Uterus (tissue), 4 donors: Measurements from ENCODE around the gene ARRB2. TPM values are rescaled to one million over a fixed set of nuclear protein-coding genes. Genes with fewer than 3 reads are reported as not detected.
A peak's percentile ranks its signal among the peaks of the same experiment; 100 is the strongest.

ENCODE experiments used
- DNase-seq, 2 donors: peaks; one replicate each; pipeline ENCODE4 v3.0.0-alpha.2; 2019 to 2020
- H3K27ac ChIP-seq, 2 donors: fragments of 200-600 bp; sonication (generic); 1 replicate in 1 of 2; 2 replicates in 1 of 2; pipeline ENCODE4 v1.5.1; 2016 to 2018
- H3K27me3 ChIP-seq, 2 donors: fragments of 200-600 bp; sonication (generic); one replicate each; pipeline ENCODE4 v1.5.1; 2018 to 2019; ENCODE audit warnings: control low read depth in 1 of 2
- H3K36me3 ChIP-seq, 2 donors: fragments of 200-600 bp; sonication (generic); one replicate each; pipeline ENCODE4 v1.5.1; 2019; ENCODE audit warnings: control low read depth in 1 of 2
- H3K4me1 ChIP-seq, 2 donors: fragments of 200-600 bp; sonication (generic); one replicate each; pipeline ENCODE4 v1.5.1; 2018 to 2019; ENCODE audit warnings: control low read depth in 1 of 2
- H3K4me3 ChIP-seq, 2 donors: fragments of 200-600 bp; sonication (generic); 1 replicate in 1 of 2; 2 replicates in 1 of 2; pipeline ENCODE4 v1.5.1; 2018 to 2019; ENCODE audit warnings: mild to moderate bottlenecking in 1 of 2
- H3K9me3 ChIP-seq, 2 donors: fragments of 200-600 bp; sonication (generic); one replicate each; pipeline ENCODE4 v1.5.1; 2019; ENCODE audit warnings: control low read depth in 1 of 2
- POLR2A ChIP-seq, 2 donors: fragments of 450-650 bp; IDR thresholded peaks; one replicate each; pipeline ENCODE4 v1.6.1; 2016; ENCODE audit warnings: antibody characterized with exemption in 2 of 2, mild to moderate bottlenecking in 1 of 2, moderate library complexity in 1 of 2
- intact Hi-C: fragments of 100-400 bp; cut with DNase I; formaldehyde crosslinking; loops from one replicate; pipeline ENCODE4 v1.15.1; 2023; ENCODE audit warnings: low total_unique reads
- total RNA-seq, 4 donors: library from RNA; depleted of rRNA in 3 of 4; stranded (reverse); fragments of >200 nt in 3 of 4; gene quantifications; one replicate each; pipeline versions ENCODE4 v1.1.0 to v1.2.4, GENCODE V29; 2014 to 2023
- TF ChIP-seq, protein P1 (sequence below), 4 experiments: fragments of 200-600 bp in 2 of 4; fragments of 450-650 bp in 2 of 4; sonication (generic) in 2 of 4; IDR thresholded peaks; one replicate each; pipeline ENCODE4 v1.5.1; 2016 to 2019; ENCODE audit warnings: antibody characterized with exemption in 4 of 4, mild to moderate bottlenecking in 2 of 4, moderate library complexity in 1 of 4
- donor health status: DM: yes; HTN: yes; CAD: no.

ARRB2 gene
- total RNA-seq, result 10 to 100 TPM; 11.6 to 48.5 (median 40.8) TPM

DNA sequence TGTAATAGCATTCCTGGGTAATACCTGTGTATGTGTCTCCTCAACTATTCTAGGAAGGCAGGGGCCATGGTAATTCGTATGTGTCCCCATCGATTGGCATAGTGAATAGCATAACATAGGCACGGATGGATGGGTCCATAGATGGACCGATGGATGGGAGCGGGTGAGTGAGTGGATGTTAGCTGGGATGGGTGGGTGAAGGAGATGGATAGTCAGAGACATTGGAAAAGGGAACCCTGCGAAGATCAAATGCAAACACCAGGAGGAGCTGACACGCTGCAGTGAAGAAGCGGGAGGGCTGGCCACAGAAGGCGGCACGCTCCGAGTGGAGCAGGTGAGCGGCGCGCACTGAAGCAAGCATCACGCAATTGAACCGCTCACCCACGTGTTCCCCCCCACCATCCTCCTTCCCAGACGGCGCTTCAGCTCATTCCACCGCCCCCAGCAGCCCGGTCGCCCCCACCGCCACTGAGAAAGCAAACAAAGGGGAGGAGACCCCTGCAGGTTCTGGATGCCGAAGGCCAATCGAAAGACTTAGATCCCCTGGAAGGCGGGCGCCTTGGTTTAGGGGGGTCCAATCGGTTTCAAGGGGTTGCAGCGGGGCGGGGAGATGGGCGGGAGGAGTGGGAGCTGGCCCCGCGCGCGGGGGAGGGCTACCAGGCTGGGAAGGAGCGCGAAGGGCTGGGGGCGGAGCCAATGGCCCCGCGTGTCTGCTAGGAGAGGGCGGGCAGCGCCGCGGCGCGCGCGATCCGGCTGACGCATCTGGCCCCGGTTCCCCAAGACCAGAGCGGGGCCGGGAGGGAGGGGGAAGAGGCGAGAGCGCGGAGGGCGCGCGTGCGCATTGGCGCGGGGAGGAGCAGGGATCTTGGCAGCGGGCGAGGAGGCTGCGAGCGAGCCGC, at the start of gene ARRB2:
Gene ARRB2 (plus strand): TSS at position 839 of the 899 bp plus-strand sequence. CDS start 90 bp downstream, outside the sequence.
- Histone ChIP-seq H3K4me3 (peak within 1 kb of the TSS; percentile 68 to 85), H3K9me3 (no peaks in the 10 kb centered on the region), H3K27me3 (no peaks in the 10 kb centered on the region), H3K36me3 (no peaks in the 10 kb centered on the region), H3K4me1 (peaks cover 0 to 4% of the 10 kb centered on the region in 2 donors), H3K27ac (peak within 1 kb of the TSS; percentile 91 to 92)
- TF ChIP-seq, protein P1, sequence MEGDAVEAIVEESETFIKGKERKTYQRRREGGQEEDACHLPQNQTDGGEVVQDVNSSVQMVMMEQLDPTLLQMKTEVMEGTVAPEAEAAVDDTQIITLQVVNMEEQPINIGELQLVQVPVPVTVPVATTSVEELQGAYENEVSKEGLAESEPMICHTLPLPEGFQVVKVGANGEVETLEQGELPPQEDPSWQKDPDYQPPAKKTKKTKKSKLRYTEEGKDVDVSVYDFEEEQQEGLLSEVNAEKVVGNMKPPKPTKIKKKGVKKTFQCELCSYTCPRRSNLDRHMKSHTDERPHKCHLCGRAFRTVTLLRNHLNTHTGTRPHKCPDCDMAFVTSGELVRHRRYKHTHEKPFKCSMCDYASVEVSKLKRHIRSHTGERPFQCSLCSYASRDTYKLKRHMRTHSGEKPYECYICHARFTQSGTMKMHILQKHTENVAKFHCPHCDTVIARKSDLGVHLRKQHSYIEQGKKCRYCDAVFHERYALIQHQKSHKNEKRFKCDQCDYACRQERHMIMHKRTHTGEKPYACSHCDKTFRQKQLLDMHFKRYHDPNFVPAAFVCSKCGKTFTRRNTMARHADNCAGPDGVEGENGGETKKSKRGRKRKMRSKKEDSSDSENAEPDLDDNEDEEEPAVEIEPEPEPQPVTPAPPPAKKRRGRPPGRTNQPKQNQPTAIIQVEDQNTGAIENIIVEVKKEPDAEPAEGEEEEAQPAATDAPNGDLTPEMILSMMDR (IDR thresholded peaks at IDR 0.05), result peak; percentile 57 to 80 (median 74)
- peak; percentile 19 to 63 for TF ChIP-seq POLR2A (IDR thresholded peaks at IDR 0.05)
- DNase-seq, result peak; percentile 98 to 99
- intact Hi-C loops, result no loop called here

DNA sequence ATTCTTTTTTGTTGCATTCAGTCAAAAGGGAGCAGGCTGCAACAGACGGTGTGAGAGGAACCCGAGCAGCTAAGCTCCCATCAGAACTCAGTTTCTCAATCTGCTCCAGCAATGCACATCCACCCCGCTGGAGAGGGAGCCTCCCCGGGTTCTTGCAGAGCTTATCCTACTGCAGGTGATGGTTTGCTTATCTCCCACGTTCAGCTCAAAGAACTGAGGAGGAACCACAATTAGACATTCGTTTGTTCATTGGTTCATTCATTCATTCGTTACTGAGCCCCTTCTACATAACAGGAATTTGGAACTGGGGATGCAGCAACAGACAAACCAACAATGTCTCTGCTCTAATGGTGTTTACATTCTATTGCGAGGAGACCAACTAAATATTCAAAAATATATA, 46.7 kb upstream of the ARRB2 start:
- intact Hi-C loops, result no loop called here
- no peak for TF ChIP-seq POLR2A (IDR thresholded peaks at IDR 0.05)
- TF ChIP-seq, protein P1 (IDR thresholded peaks at IDR 0.05), result no peak
- H3K4me3 ChIP-seq, result no peak overlapping the region
- no peaks in the 10 kb centered on the region for H3K9me3 ChIP-seq
- H3K27ac ChIP-seq, result no peak overlapping the region
- no peak for DNase-seq
- no peaks in the 10 kb centered on the region for H3K4me1 ChIP-seq
- no peaks in the 10 kb centered on the region for H3K27me3 ChIP-seq
- H3K36me3 ChIP-seq, result no peaks in the 10 kb centered on the region

DNA sequence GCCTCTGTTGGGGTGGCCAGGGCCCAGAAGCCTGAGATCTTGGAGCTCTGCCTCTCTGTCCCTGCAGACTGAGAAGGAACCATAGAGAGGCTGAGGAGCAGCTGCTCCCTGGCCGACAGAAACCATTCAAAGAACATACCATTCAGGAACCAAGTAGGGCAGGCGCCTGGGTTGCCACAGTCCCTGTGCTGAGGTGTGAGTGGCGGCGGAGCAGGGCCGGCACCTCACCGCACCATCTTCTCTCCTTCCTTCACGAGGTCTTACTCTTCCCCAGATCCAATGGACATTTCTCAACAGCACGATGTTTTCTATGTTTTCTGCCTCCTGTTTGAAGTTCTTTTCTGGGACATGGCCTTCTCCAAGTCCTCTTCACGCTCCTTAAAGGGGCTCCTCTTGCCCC, 46.2 kb upstream of the ARRB2 start:
- DNase-seq, result no peak
- intact Hi-C loops, result no loop called here
- Histone ChIP-seq H3K4me3 (no peak overlapping the region), H3K36me3 (no peaks in the 10 kb centered on the region), H3K9me3 (no peaks in the 10 kb centered on the region), H3K27ac (no peak overlapping the region), H3K4me1 (no peaks in the 10 kb centered on the region), H3K27me3 (no peaks in the 10 kb centered on the region)
- TF ChIP-seq, protein P1 (IDR thresholded peaks at IDR 0.05), result no peak
- no peak for TF ChIP-seq POLR2A (IDR thresholded peaks at IDR 0.05)

DNA sequence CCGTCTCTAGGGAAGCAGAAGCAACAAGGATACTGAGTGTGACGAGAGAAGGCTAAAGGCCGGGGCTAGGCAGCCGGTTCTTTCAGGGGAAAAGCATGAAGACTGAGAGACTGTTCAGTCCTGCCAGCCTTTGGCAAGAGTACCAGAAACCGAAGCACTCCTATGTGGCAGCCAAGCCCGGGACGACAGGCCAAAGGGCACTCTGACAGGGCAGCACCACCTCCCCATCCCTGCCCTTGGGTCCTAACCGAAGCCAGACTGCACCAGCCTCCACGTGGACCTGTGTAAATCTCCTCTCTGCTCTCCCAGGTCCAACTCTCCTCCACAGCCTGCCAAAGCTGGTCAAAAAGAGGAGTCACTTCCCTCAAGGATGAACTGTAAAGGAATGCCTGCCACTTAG, 45.4 kb upstream of the ARRB2 start:
- no peak for DNase-seq
- no peaks in the 10 kb centered on the region for H3K27me3 ChIP-seq
- TF ChIP-seq POLR2A (IDR thresholded peaks at IDR 0.05), result no peak
- TF ChIP-seq, protein P1 (IDR thresholded peaks at IDR 0.05), result no peak
- H3K4me3 ChIP-seq, result no peak overlapping the region
- no peaks in the 10 kb centered on the region for H3K4me1 ChIP-seq
- no peaks in the 10 kb centered on the region for H3K9me3 ChIP-seq
- no peaks in the 10 kb centered on the region for H3K36me3 ChIP-seq
- no peak overlapping the region for H3K27ac ChIP-seq
- intact Hi-C loops, result no loop called here

DNA sequence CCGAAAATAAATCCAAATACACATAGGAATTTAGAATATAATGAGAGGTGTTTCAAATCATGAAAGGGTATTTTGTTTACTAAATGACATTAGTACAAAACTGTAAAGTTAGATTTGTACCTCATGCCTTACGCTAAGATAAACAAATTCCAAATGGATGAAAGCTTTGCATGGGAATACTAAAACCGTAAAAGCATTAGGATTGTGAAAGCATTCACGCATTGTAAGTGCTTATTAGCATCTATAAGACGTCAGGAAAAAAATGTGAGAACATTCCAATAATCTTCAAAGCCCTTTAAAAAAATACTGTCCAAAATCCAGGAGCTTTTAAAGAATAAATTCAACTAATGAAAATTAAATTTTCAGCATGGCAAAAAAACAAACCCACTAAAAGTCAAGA, 44.1 kb upstream of the ARRB2 start:
- DNase-seq, result no peak
- Histone ChIP-seq H3K27ac (no peak overlapping the region), H3K4me1 (no peaks in the 10 kb centered on the region), H3K9me3 (no peaks in the 10 kb centered on the region), H3K27me3 (no peaks in the 10 kb centered on the region), H3K36me3 (no peaks in the 10 kb centered on the region), H3K4me3 (no peak overlapping the region)
- TF ChIP-seq POLR2A (IDR thresholded peaks at IDR 0.05), result no peak
- TF ChIP-seq, protein P1 (IDR thresholded peaks at IDR 0.05), result no peak
- intact Hi-C loops, result no loop called here
